ENCODE data around the gene CEP44. TPM values are rescaled to one million over a fixed set of nuclear protein-coding genes. Genes with fewer than 3 reads are reported as not detected.

Gene CEP44
- total and polyA plus RNA-seq, 2 of the 4 experiments (the other 2 are of a cell fraction), result 3.5 to 9.5 TPM

DNA sequence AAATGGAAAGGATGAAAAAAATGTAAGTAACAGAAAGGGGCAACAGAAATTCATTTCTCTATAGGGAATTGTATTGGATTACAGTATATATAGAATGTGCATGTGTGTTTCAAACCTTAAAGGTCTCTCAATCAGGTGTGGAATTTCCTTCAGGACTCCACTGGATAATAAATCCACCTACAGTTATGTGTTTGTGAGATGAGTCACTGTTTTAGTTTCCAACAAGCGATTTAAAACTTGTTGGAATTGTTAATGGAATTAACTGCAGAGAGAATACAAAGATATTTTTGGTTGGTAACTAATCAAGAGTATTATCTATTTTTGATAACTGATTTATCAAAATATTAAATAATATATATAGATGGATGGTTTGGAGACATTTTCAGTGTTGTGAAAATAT, 32.8 kb downstream of the CEP44 start:
- Histone ChIP-seq H2AFZ (replicated peaks; ENCODE audit: low read length, poor library complexity) (no peak overlapping the region), H2BK5ac (ENCODE audit: low read depth, low read length, poor library complexity, severe bottlenecking) (no peak overlapping the region), H3K4me2 (ENCODE audit: low read depth, low read length) (no peak overlapping the region), H3K14ac (replicated peaks; ENCODE audit: low read depth, low read length) (no peak overlapping the region), H3K4me1 (ENCODE audit: control insufficient read depth, insufficient read depth, low read length) (peaks cover 2% of the 10 kb centered on the region; the same call in 1 of the 2 replicates), H2BK120ac (ENCODE audit: low read depth, low read length) (no peak overlapping the region), H4K5ac (ENCODE audit: low read depth, low read length) (no peak overlapping the region), H4K91ac (ENCODE audit: insufficient read depth, low read depth, low read length) (no peak overlapping the region), H2AK5ac (ENCODE audit: low read depth, low read length) (no peak overlapping the region), H2BK20ac (ENCODE audit: low read depth, low read length) (no peak overlapping the region), H4K20me1 (ENCODE audit: insufficient read depth, low read length) (no peaks in the 10 kb centered on the region), H3K18ac (ENCODE audit: low read depth, low read length) (no peak overlapping the region), H3K23ac (ENCODE audit: low read depth, low read length) (no peak overlapping the region), H3K27ac (ENCODE audit: insufficient read depth, low read length) (no peak overlapping the region), H3K56ac (ENCODE audit: extremely low read depth, insufficient read depth, low read length) (no peak overlapping the region), H2BK15ac (ENCODE audit: low read depth, low read length) (no peak overlapping the region), H3K36me3 (ENCODE audit: control insufficient read depth, insufficient read depth, low read length) (no peaks in the 10 kb centered on the region), H3K9ac (ENCODE audit: low read depth, low read length) (no peak overlapping the region), H3K4ac (ENCODE audit: low read depth, low read length) (no peak overlapping the region), H3K27me3 (ENCODE audit: control insufficient read depth, insufficient read depth, low read length) (no peaks in the 10 kb centered on the region), H4K8ac (ENCODE audit: low read depth in 2 of 2, low read length in 2 of 2) (no peak overlapping the region), H3K9me3 (ENCODE audit: control insufficient read depth, insufficient read depth, low read length) (no peaks in the 10 kb centered on the region), H3K79me1 (ENCODE audit: low read depth in 1 of 2, low read length in 2 of 2) (no peaks in the 10 kb centered on the region), H3K9me1 (ENCODE audit: insufficient read depth, low read length) (0 out of 2 replicates have a peak, but pooled peaks cover 3% of the 10 kb centered on the region), H3K4me3 (ENCODE audit: insufficient read depth, low read depth, low read length) (no peak overlapping the region), H2AK9ac (replicated peaks; ENCODE audit: low read depth, low read length, poor library complexity) (no peak overlapping the region)
- WGBS, 2 experiments (ENCODE audit: extremely low coverage in 2 of 2, insufficient read length in 1 of 2), result no CpG with 5 or more reads among the region's 1 CpG
- ATAC-seq (ENCODE audit: low read depth) (no peak), DNase-seq (peak; percentile 4)
- ChIA-PET POLR2A (ENCODE audit: unreplicated experiment) (no interaction called here), CTCF (no interaction called here)
- intact Hi-C loops (cut with micrococcal nuclease) (loop anchor here (5.0 to 10.0 kb wide), 3 partner anchors 192 to 894 kb away; no protein-coding TSS in a partner anchor), in situ Hi-C loops (cut with MboI; ENCODE audit: low sequenced_read_pairs) (loop anchor here (10.0 to 25.0 kb wide), 2 partner anchors 92 to 804 kb away; no protein-coding TSS in a partner anchor), dilution Hi-C loops (cut with HindIII; ENCODE audit: low sequenced_read_pairs, unreplicated experiment) (no loop called here)
- TF ChIP-seq RFX5 (IDR thresholded peaks at IDR 0.05; ENCODE audit: low read depth, low read length) (no peak), CHD1 (IDR thresholded peaks at IDR 0.05; ENCODE audit: low read depth, low read length) (no peak), MAZ (IDR thresholded peaks at IDR 0.05; ENCODE audit: borderline replicate concordance, low read depth, low read length) (no peak), POLR2A (IDR thresholded peaks at IDR 0.05; ENCODE audit: low read depth, low read length) (no peak), NFE2L2 (IDR thresholded peaks at IDR 0.05; ENCODE audit: low read depth, low read length) (no peak), CEBPB (IDR thresholded peaks at IDR 0.05; ENCODE audit: low read depth, low read length) (no peak)
- no TSS peak for BruUV-seq (replicated peaks)
